Activated CD4-positive, alpha-beta T cell treated with anti-CD3 and anti-CD28 coated beads for 36 hours (primary cell): ENCODE data around the gene PLSCR4. TPM values are rescaled to one million over a fixed set of nuclear protein-coding genes. Genes with fewer than 3 reads are reported as not detected.
"Not testable (repeated sequence)": the region's sequence is repeated elsewhere in the genome, so short reads cannot be mapped to it uniquely, and the experiment has no call there.

Experiments used
- ATAC-seq: fragments of 200-7000 bp; cut with Tn5 transposase; one replicate; pipeline ENCODE4 v1.10.0; 2021; ENCODE audit warnings: mild to moderate bottlenecking, moderate library complexity
- CTCF ChIA-PET: fragments of 350-600 bp; sonication (Branson Sonifier 250); formaldehyde crosslinking; loops from one replicate; lab custom pipeline; 2021; ENCODE audit warnings: antibody characterized with exemption; lab: Charles Lee
- POLR2A ChIA-PET: fragments of 350-600 bp; sonication (Branson Sonifier 250); formaldehyde crosslinking; loops from one replicate; lab custom pipeline; 2021; ENCODE audit warnings: antibody characterized with exemption, inconsistent platforms; lab: Charles Lee
- DNase-seq: peaks from one replicate; pipeline ENCODE4 v3.0.0-alpha.2; 2020
- H3K27ac Mint-ChIP-seq: one replicate; pipeline ENCODE4 v1.8.0; 2021; ENCODE audit warnings: mixed read lengths
- H3K27me3 Mint-ChIP-seq: one replicate; pipeline ENCODE4 v1.8.0; 2021; ENCODE audit warnings: mixed read lengths
- H3K36me3 Mint-ChIP-seq: one replicate; pipeline ENCODE4 v1.8.0; 2021; ENCODE audit warnings: low read depth, mixed read lengths
- H3K4me1 Mint-ChIP-seq: one replicate; pipeline ENCODE4 v1.8.0; 2021; ENCODE audit warnings: mixed read lengths
- H3K4me3 Mint-ChIP-seq: one replicate; pipeline ENCODE4 v1.8.0; 2021; ENCODE audit warnings: mild to moderate bottlenecking, moderate library complexity, mixed read lengths
- H3K9me3 Mint-ChIP-seq: one replicate; pipeline ENCODE4 v1.8.0; 2021; ENCODE audit warnings: low read depth, mixed read lengths
- intact Hi-C, 2 experiments: fragments of 100-400 bp; cut with DNase I in 1 of 2; cut with micrococcal nuclease in 1 of 2; formaldehyde crosslinking; loops; one replicate each; pipeline versions ENCODE4 v1.14.2 to v1.15.1; 2022 to 2024; cut with DNase I, micrococcal nuclease
- total RNA-seq, 2 experiments: library from RNA; stranded (reverse); gene quantifications; one replicate each; pipeline ENCODE4 v1.2.3, GENCODE V29; 2021

PLSCR4 gene
- total RNA-seq: not detected

DNA sequence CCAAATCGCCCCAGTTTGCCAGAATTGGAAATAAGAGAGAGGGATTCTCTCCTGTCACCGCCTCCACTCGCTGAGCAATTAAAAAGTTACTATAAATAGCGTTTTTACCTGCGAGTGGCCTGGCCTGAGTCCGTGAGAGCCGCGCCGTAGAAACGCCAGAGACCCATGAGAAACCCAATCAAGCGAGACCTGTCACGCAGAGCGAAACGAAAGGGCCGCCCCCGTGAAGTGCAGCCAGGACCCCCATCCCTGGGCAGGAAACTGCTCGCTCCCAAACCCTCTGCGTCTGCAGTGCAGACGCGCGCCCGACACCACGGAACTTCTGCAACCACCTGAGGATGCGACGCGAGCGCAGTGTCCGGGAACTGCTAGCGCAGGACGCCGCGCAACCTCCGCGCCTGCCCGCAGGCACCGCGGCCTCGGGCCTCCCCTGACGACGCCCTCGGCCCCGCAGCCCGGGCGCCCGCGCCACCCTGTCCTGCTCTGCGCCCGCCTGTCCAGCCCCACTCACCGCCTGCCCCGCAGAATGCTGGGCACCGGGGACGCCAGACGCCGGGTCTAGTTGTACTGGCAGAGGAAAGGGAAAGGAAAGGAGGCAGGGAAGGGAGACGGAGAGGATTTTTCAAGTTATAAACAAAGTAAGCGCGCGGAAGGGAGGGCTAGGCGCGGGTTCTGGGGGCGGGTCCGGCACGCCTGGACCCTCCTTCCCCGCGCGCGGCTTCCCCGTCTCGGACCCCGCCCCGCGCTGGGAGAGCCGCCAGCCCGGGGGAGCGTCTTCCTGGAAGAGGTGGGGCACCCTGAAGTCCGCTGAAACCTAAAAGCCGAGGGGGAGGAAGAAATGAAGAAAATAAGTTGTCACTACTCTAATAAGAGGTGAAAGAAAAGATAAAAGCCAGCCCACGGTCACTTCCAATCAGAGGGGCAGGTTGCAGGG, at the start of gene PLSCR4:
Gene PLSCR4 (minus strand): TSS at position 657 of the 934 bp plus-strand sequence. CDS start 29,034 bp downstream, outside the sequence.
- CTCF ChIA-PET: interaction anchor here (0.7 kb wide), 1 partner anchor 321 kb away, joined by 3 read pairs; no protein-coding TSS in a partner anchor
- intact Hi-C loops: no loop called here
- peak; percentile 60 for ATAC-seq
- POLR2A ChIA-PET: no interaction called here
- Mint-ChIP-seq H3K27ac (no peak within 1 kb of the TSS), H3K27me3 (peaks cover 33% of the 10 kb centered on the region), H3K4me3 (peak within 1 kb of the TSS; percentile 55), H3K36me3 (no peaks in the 10 kb centered on the region), H3K9me3 (no peaks in the 10 kb centered on the region), H3K4me1 (no peaks in the 10 kb centered on the region)
- DNase-seq: peak; percentile 41

DNA sequence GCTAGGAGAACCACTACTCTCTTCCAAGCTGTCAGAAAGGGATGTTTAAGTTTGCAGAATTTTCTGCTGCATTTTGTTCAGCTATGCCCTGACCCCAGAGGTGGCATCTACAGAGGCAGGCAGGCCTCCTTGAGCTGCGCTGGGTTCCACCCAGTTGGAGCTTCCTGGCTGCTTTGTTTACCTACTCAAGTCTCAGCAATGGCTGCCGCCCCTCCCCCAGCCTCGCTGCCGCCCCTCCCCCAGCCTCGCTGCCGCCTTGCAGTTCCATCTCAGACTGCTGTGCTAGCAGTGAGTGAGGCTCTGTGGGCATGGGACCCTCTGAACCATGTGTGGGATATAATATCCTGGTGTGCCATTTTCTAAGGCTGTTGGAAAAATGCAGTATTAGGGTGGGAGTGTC, 42.5 kb upstream of the PLSCR4 start:
- H3K4me3 Mint-ChIP-seq, H3K36me3 Mint-ChIP-seq, H3K4me1 Mint-ChIP-seq, intact Hi-C loops, H3K9me3 Mint-ChIP-seq, DNase-seq, POLR2A ChIA-PET, H3K27me3 Mint-ChIP-seq, H3K27ac Mint-ChIP-seq, ATAC-seq: not testable (repeated sequence)
- CTCF ChIA-PET: interaction anchor here (0.7 kb wide), 1 partner anchor 1347 kb away, joined by 3 read pairs; no protein-coding TSS in a partner anchor

- H3K36me3 Mint-ChIP-seq: no peaks in the 10 kb centered on the region
- ChIA-PET POLR2A (no interaction called here), CTCF (no interaction called here)
- intact Hi-C loops: no loop called here
- H3K4me1 Mint-ChIP-seq: no peaks in the 10 kb centered on the region
- peaks cover 2% of the 10 kb centered on the region for H3K9me3 Mint-ChIP-seq
- no peak overlapping the region for H3K27ac Mint-ChIP-seq
- no peak for DNase-seq
- ATAC-seq: no peak
- no peak overlapping the region for H3K4me3 Mint-ChIP-seq
- no peaks in the 10 kb centered on the region for H3K27me3 Mint-ChIP-seq
These were observed 33.0 kb upstream of the PLSCR4 start for GRCh38 chr3:146283781-146284445.

DNA sequence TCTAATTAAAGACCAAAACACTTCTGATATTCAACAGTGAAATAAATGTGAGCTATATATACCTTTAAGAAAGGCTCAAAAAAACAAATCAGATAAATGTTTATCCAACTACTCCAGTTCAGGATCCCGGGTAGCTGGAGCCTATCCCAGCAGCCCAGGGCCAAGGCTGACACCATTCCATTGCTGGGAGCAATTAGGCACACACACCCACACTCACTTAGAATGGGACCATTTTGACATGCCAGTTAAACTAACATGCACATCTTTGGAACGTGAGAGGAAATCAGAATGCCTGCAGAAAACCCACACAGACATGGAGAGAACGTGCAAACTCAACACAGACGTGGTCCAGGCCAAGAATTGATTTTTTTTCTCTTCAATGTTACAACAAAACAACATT, 30.0 kb upstream of the PLSCR4 start:
- Mint-ChIP-seq H3K4me1 (no peaks in the 10 kb centered on the region), H3K9me3 (no peaks in the 10 kb centered on the region), H3K27me3 (no peaks in the 10 kb centered on the region), H3K27ac (no peak overlapping the region), H3K4me3 (no peak overlapping the region), H3K36me3 (no peaks in the 10 kb centered on the region)
- CTCF ChIA-PET: interaction anchor here (0.6 kb wide), 1 partner anchor 47 kb away, joined by 3 read pairs; no protein-coding TSS in a partner anchor
- DNase-seq: no peak
- no peak for ATAC-seq
- intact Hi-C loops: no loop called here
- POLR2A ChIA-PET: no interaction called here

DNA sequence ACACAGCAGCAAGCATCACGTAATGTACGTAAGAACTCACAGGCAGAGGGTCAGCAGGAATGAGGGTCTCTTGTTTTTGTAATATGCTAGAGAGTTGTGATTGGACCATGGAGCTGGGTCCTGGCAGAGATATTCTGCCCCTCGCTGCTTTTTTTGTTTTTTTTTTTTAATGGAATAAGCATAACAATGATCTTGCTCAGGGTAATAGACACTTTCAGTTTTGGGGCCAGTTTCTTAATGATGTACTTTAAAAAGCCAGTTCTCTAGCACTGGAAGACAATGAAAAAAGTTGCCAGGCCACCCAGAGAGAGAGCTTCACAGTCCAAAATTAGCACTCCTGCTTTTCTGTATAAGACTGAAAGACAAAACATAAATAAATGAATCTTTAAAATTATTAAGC, 29.0 kb upstream of the PLSCR4 start:
- no peak overlapping the region for H3K27ac Mint-ChIP-seq
- no peak overlapping the region for H3K4me3 Mint-ChIP-seq
- DNase-seq (no peak), ATAC-seq (no peak)
- ChIA-PET POLR2A (no interaction called here), CTCF (no interaction called here)
- no peaks in the 10 kb centered on the region for H3K27me3 Mint-ChIP-seq
- no peaks in the 10 kb centered on the region for H3K9me3 Mint-ChIP-seq
- intact Hi-C loops: no loop called here
- H3K36me3 Mint-ChIP-seq: no peaks in the 10 kb centered on the region
- H3K4me1 Mint-ChIP-seq: no peaks in the 10 kb centered on the region

DNA sequence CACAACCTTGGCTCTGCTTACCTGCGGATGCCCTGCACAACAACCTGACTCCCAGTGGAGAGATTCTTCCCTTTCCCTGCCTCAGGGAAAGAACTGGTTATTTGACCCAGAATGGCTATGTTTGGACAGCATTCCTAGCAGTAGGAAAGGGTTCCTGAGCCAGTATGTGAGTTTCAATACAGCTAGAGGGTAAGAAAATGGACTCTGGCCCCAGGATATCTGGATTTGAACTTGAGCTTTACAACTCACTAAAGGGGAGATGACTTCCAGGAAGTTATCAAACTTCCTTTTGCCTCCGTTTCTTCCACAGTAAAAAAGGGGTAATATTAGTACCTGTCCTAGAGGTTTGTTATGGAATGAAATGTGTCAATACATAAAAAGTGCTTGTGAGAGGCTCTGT, 28.1 kb upstream of the PLSCR4 start:
- no peaks in the 10 kb centered on the region for H3K36me3 Mint-ChIP-seq
- ChIA-PET CTCF (no interaction called here), POLR2A (no interaction called here)
- ATAC-seq: no peak
- no peak overlapping the region for H3K27ac Mint-ChIP-seq
- H3K9me3 Mint-ChIP-seq: no peaks in the 10 kb centered on the region
- no peaks in the 10 kb centered on the region for H3K27me3 Mint-ChIP-seq
- H3K4me3 Mint-ChIP-seq: no peak overlapping the region
- no peak for DNase-seq
- intact Hi-C loops: no loop called here
- H3K4me1 Mint-ChIP-seq: no peaks in the 10 kb centered on the region

DNA sequence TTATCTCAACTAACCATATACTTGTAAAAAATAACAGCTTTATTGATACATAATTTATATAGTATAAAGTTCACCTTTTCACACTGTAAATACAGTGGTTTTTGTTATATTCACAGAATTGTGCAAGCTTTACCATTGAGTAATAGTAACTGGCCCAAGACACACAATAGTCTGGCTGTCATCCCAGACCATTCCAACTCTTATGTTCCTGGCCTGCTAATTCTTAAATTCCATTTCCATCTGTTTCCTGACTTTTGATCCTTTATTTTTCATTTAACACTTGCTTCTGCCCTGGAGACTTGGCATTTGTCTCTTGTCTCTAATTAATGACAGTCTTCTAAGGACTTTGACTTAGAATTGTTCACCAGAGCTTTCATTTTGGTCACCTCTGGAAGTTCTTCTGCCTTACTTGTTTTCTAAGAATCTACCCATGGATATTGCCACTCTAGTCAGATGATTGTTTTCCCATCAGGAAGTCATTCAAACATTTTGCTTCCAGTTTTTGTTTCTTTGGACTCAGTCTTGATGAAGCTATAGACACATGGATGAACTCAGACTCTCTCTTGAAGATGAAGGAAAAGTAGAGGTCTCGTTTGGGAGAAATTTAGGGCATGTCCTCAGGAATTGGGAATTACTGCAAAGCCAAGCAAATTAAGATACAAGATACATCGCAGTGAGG, 27.2 kb upstream of the PLSCR4 start:
- Mint-ChIP-seq H3K9me3 (no peaks in the 10 kb centered on the region), H3K27me3 (no peaks in the 10 kb centered on the region), H3K36me3 (no peaks in the 10 kb centered on the region), H3K4me3 (no peak overlapping the region), H3K4me1 (no peaks in the 10 kb centered on the region), H3K27ac (no peak overlapping the region)
- ChIA-PET POLR2A (no interaction called here), CTCF (no interaction called here)
- DNase-seq (no peak), ATAC-seq (no peak)
- intact Hi-C loops: no loop called here

- ChIA-PET POLR2A (no interaction called here), CTCF (no interaction called here)
- DNase-seq (no peak), ATAC-seq (no peak)
- no peak overlapping the region for H3K4me3 Mint-ChIP-seq
- no peak overlapping the region for H3K27ac Mint-ChIP-seq
- H3K4me1 Mint-ChIP-seq: no peaks in the 10 kb centered on the region
- intact Hi-C loops: no loop called here
- no peaks in the 10 kb centered on the region for H3K27me3 Mint-ChIP-seq
- H3K36me3 Mint-ChIP-seq: no peaks in the 10 kb centered on the region
- no peaks in the 10 kb centered on the region for H3K9me3 Mint-ChIP-seq
These were observed 24.6 kb upstream of the PLSCR4 start for GRCh38 chr3:146275476-146275875.

- Mint-ChIP-seq H3K4me3 (no peak overlapping the region), H3K9me3 (no peaks in the 10 kb centered on the region), H3K27me3 (no peaks in the 10 kb centered on the region), H3K4me1 (no peaks in the 10 kb centered on the region), H3K36me3 (no peaks in the 10 kb centered on the region), H3K27ac (no peak overlapping the region)
- intact Hi-C loops: no loop called here
- POLR2A ChIA-PET: no interaction called here
- no peak for ATAC-seq
- DNase-seq: no peak
- CTCF ChIA-PET: no interaction called here
These were observed 23.9 kb upstream of the PLSCR4 start for GRCh38 chr3:146274833-146275232.

- no peak overlapping the region for H3K4me3 Mint-ChIP-seq
- H3K4me1 Mint-ChIP-seq: no peaks in the 10 kb centered on the region
- no peak for ATAC-seq
- H3K27ac Mint-ChIP-seq: no peak overlapping the region
- H3K27me3 Mint-ChIP-seq: no peaks in the 10 kb centered on the region
- no peaks in the 10 kb centered on the region for H3K36me3 Mint-ChIP-seq
- H3K9me3 Mint-ChIP-seq: no peaks in the 10 kb centered on the region
- no peak for DNase-seq
- CTCF ChIA-PET: no interaction called here
- POLR2A ChIA-PET: no interaction called here
- intact Hi-C loops: no loop called here
These were observed 23.0 kb upstream of the PLSCR4 start for GRCh38 chr3:146273721-146274407.

DNA sequence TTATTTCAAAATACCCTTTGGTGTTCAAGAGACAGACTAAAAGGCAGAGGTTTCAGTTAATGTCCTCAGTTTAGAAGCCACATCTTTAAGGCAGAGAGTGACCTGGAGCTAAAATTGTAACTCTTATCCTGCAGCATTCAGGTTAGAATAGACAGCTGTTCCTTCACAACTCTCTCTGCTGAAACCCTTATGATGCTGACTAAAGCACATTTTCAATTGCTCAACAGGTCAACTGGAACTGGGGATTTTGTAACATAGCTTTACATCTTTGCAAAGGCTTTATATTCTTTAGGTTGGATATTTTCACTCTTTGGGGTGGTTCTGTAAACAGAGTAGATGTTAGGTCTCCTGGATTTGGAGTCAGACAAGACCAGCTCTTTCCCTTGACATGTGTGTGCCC, 20.3 kb upstream of the PLSCR4 start:
- Mint-ChIP-seq H3K4me1 (no peaks in the 10 kb centered on the region), H3K36me3 (no peaks in the 10 kb centered on the region), H3K27ac (no peak overlapping the region), H3K4me3 (no peak overlapping the region), H3K9me3 (no peaks in the 10 kb centered on the region), H3K27me3 (peaks cover 1% of the 10 kb centered on the region)
- ChIA-PET CTCF (interaction anchor here (1.5 kb wide), 1 partner anchor 53 kb away, joined by 3 read pairs; no protein-coding TSS in a partner anchor), POLR2A (interaction anchor here (0.6 kb wide), 1 partner anchor 28 kb away, joined by 3 read pairs; no protein-coding TSS in a partner anchor)
- intact Hi-C loops: no loop called here
- ATAC-seq (no peak), DNase-seq (no peak)
